HepG2 (cell line): ENCODE data around the gene SMTNL2. TPM values are rescaled to one million over a fixed set of nuclear protein-coding genes. Genes with fewer than 3 reads are reported as not detected.
A peak's percentile ranks its signal among the peaks of the same experiment; 100 is the strongest.

Source experiments
- ATAC-seq: fragments of 200-7000 bp; cut with Tn5 transposase; 3 replicates; pipeline ENCODE4 v1.9.1; 2020; ENCODE audit warnings: mild to moderate bottlenecking, moderate library complexity
- BruUV-seq: library from RNA; stranded (reverse); fragments of 400-500 nt; replicated peaks from 2 replicates; lab custom pipeline; 2021; lab: Mats Ljungman, UMichigan
- CTCF ChIA-PET: fragments of 300-600 bp; formaldehyde crosslinking; extraction: SDS; loops from one replicate; lab custom pipeline; 2021; ENCODE audit warnings: low total read pairs, inconsistent platforms, low intra/inter-chr PET ratio; lab: Yijun Ruan, JAX
- POLR2A ChIA-PET: fragments of 350-600 bp; sonication (Branson Sonifier 250); formaldehyde crosslinking; loops from one replicate; lab custom pipeline; 2020; ENCODE audit warnings: antibody characterized with exemption, inconsistent platforms; lab: Yijun Ruan, JAX
- DNase-seq: peaks from one replicate; pipeline ENCODE4 v3.0.0-alpha.2; 2015; ENCODE audit warnings: low spot score
- FAIRE-seq: peaks from 3 replicates; lab custom pipeline; 2011; peaks lifted over from hg19 to GRCh38; lab: Jason Lieb, UNC
- H2AFZ ChIP-seq: one replicate; pipeline ENCODE4 v1.6.1; 2011; ENCODE audit warnings: low read length, inconsistent platforms
- H3K27ac ChIP-seq: fragments of 300-600 bp; 3 replicates; pipeline ENCODE4 v1.8.0; 2011; ENCODE audit warnings: mixed run types, mild to moderate bottlenecking, mixed read lengths, low read length, inconsistent platforms; ENCODE audit not compliant: insufficient read depth; ENCODE audit errors: extremely low read length
- H3K27me3 ChIP-seq, 2 experiments: fragments of 200-600 bp in 1 of 2; 2 replicates in 1 of 2; 3 replicates in 1 of 2; pipeline versions ENCODE4 v1.6.0 to v1.8.0; 2011; ENCODE audit warnings: low read length in 2 of 2, mild to moderate bottlenecking in 2 of 2, moderate library complexity in 2 of 2, inconsistent platforms in 1 of 2; ENCODE audit not compliant: insufficient read depth in 2 of 2, control insufficient read depth in 1 of 2
- H3K36me3 ChIP-seq, 2 experiments: fragments of 200-600 bp in 1 of 2; replicated peaks in 1 of 2; 2 replicates in 1 of 2; 3 replicates in 1 of 2; pipeline versions ENCODE4 v1.5.1 to v1.8.0; 2011; ENCODE audit warnings: low read length in 2 of 2, inconsistent platforms in 1 of 2; ENCODE audit not compliant: insufficient read depth in 2 of 2, control insufficient read depth in 1 of 2
- H3K4me1 ChIP-seq: 2 replicates; pipeline ENCODE4 v1.5.1; 2012; ENCODE audit warnings: low read length, inconsistent platforms; ENCODE audit not compliant: insufficient read depth
- H3K4me2 ChIP-seq: 2 replicates; pipeline ENCODE4 v1.6.0; 2011; ENCODE audit warnings: low read depth, low read length, inconsistent platforms
- H3K4me3 ChIP-seq, 3 experiments: fragments of 200-600 bp in 1 of 3; sonication (generic), shearing (Covaris generic) in 1 of 3; replicated peaks in 1 of 3; 2 replicates each; pipeline ENCODE4 v1.5.1; 2011 to 2016; ENCODE audit warnings: low read length in 3 of 3, inconsistent platforms in 2 of 3, low read depth in 2 of 3, mild to moderate bottlenecking in 2 of 3, control low read depth in 1 of 3, mixed read lengths in 1 of 3; ENCODE audit not compliant: insufficient read depth in 1 of 3
- H3K79me2 ChIP-seq: one replicate; pipeline ENCODE4 v1.6.1; 2011; ENCODE audit warnings: low read length, inconsistent platforms; ENCODE audit not compliant: insufficient read depth
- H3K9ac ChIP-seq: 2 replicates; pipeline ENCODE4 v1.6.0; 2011; ENCODE audit warnings: mild to moderate bottlenecking, low read depth, low read length, inconsistent platforms; ENCODE audit not compliant: insufficient read depth
- H3K9me3 ChIP-seq: 2 replicates; pipeline ENCODE4 v1.5.1; 2012; ENCODE audit warnings: mild to moderate bottlenecking, low read length
- H4K20me1 ChIP-seq: 2 replicates; pipeline ENCODE4 v1.6.0; 2011; ENCODE audit warnings: inconsistent platforms, mild to moderate bottlenecking, low read length, moderate library complexity; ENCODE audit not compliant: insufficient read depth
- ERF ChIP-seq: IDR thresholded peaks from 2 replicates; pipeline ENCODE4 v1.6.1; 2018; ENCODE audit warnings: missing biosample characterization, missing genetic modification reagents
- NR2C2 ChIP-seq: sonication (generic); formaldehyde crosslinking; IDR thresholded peaks from 2 replicates; pipeline ENCODE4 v1.4.0; 2020; ENCODE audit warnings: missing genetic modification reagents, mild to moderate bottlenecking, moderate library complexity, borderline replicate concordance
- PHB2 ChIP-seq: fragments of 450-650 bp; IDR thresholded peaks from 2 replicates; pipeline ENCODE4 v1.6.1; 2018; ENCODE audit not compliant: partially characterized antibody
- TCF12 ChIP-seq, 2 experiments: fragments of 450-650 bp in 1 of 2; sonication (generic) in 1 of 2; formaldehyde crosslinking in 1 of 2; IDR thresholded peaks; 2 replicates each; pipeline versions ENCODE4 v1.6.1 to v1.8.0; 2017 to 2022; ENCODE audit warnings: antibody characterized with exemption in 1 of 2, mild to moderate bottlenecking in 1 of 2, missing genetic modification reagents in 1 of 2, moderate library complexity in 1 of 2
- ZNF543 ChIP-seq: sonication (generic); formaldehyde crosslinking; IDR thresholded peaks from 2 replicates; pipeline ENCODE4 v1.4.0; 2020; ENCODE audit warnings: mild to moderate bottlenecking, missing genetic modification reagents
- WGBS: methylation state at CpG from one replicate; pipeline ENCODE4 v1.1.6; 2017; ENCODE audit warnings: low lambda C conversion rate; 5-methylcytosine and 5-hydroxymethylcytosine counted together
- in situ Hi-C: cut with HindIII; loops from 2 replicates; pipeline ENCODE4 v1.10.0; 2017; ENCODE audit warnings: low pct_unique_long_range_greater_than_20kb; ENCODE audit not compliant: extremely low pct_ligation_motif_present
- intact Hi-C: fragments of 100-400 bp; cut with micrococcal nuclease; formaldehyde crosslinking; loops from one replicate; pipeline ENCODE4 v1.10.0; 2022; ENCODE audit not compliant: unreplicated experiment
- polyA plus RNA-seq, 8 experiments: library from polyadenylated mRNA; depleted of rRNA in 3 of 8; stranded (reverse) in 7 of 8; unstranded in 1 of 8; fragments of >200 nt; fragmentation: Illumina TruSeq in 4 of 8; extraction: Trizol in 4 of 8; gene quantifications; 2 replicates each; pipeline versions ENCODE4 v1.2.1 to v1.2.3, GENCODE V29; 2011 to 2016; ENCODE audit warnings: low read depth in 4 of 8, missing spikeins in 1 of 8, mixed read lengths in 1 of 8; ENCODE audit not compliant: insufficient read depth in 1 of 8
- total RNA-seq, 5 experiments: library from RNA; depleted of rRNA; stranded (reverse); fragments of >200 nt; fragmentation: Illumina TruSeq; extraction: Trizol; gene quantifications; 2 replicates each; pipeline ENCODE4 v1.2.3, GENCODE V29; 2016; ENCODE audit warnings: low read depth in 1 of 5
- TF ChIP-seq, protein P1 (sequence below): sonication (generic); formaldehyde crosslinking; IDR thresholded peaks from 2 replicates; pipeline ENCODE4 v1.8.1; 2022; ENCODE audit warnings: mild to moderate bottlenecking, missing genetic modification reagents

SMTNL2 gene
- total and polyA plus RNA-seq, 2 of the 13 experiments (the other 11 are each of a cell fraction or from before 2014, with no cell fraction given): 0.41 to 5.1 TPM

DNA sequence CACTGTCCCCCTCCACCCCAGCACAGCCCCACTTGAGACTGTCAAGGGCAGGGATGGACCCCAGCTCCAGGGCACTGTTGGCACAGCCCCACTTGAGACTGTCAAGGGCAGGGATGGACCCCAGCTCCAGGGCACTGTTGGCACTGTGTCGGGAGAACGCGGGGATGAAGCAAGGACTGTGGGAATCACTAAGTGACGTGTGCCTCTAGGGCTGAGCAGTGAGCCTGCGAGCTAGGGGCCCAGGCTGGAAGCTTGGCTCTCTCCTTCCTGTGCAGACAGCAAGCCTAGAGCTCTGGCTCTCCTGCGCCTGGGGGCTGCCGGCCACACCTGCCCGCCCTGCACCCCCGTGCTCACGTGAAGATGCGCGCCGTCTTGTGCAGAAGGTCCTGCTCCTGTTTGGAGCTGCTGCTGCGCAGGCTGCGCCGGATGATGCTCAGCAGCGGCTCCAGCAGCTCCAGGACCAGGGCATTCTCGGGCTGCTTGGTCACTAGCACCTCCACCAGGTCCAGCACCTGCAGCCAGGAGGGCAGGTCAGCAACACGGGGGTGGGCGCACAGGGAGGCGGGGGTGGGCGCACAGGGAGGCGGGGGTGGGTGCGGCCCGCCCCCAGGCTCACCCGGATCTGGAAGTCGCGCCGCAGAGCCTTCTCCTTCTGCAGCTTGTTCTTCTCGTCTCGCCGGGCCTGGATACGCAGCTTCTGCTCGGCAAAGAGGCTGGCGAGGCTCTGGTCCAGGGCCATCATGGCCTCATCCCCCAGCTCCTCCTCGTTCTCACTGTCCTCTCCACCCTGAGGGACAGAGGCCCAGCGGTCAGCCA is 40.0 kb upstream of the SMTNL2 start (continued):
- TF ChIP-seq, protein P1, sequence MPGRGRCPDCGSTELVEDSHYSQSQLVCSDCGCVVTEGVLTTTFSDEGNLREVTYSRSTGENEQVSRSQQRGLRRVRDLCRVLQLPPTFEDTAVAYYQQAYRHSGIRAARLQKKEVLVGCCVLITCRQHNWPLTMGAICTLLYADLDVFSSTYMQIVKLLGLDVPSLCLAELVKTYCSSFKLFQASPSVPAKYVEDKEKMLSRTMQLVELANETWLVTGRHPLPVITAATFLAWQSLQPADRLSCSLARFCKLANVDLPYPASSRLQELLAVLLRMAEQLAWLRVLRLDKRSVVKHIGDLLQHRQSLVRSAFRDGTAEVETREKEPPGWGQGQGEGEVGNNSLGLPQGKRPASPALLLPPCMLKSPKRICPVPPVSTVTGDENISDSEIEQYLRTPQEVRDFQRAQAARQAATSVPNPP (CRISPR knock-in tag): no peak
- no peak for TF ChIP-seq PHB2
- TF ChIP-seq, all 625 proteins: peak for 0

DNA sequence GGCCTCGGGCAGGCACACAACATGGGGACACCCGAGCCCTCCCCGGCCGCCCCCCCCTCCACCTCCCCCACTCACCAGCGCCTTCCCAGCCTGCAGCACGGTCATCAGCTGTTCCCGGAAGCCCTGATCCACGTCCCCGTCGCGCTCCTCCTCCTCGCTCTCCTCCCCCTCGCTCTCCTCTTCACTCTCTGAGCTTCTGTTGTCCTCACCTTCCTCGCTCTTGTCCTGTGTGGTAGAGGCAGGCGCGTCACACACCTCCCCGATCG is 39.4 kb upstream of the SMTNL2 start:
- Histone ChIP-seq H3K4me3 (no peak overlapping the region), H3K79me2 (no peaks in the 10 kb centered on the region), H3K27ac (no peak overlapping the region), H3K4me1 (peaks cover 9% of the 10 kb centered on the region; the same call in 1 of the 2 replicates), H3K4me2 (no peak overlapping the region), H3K9ac (no peak overlapping the region), H3K36me3 (peaks cover 46 to 86% of the 10 kb centered on the region in 2 experiments), H3K27me3 (no peaks in the 10 kb centered on the region), H4K20me1 (0 out of 2 replicates have a peak, but pooled peaks cover 2% of the 10 kb centered on the region), H2AFZ (no peak overlapping the region), H3K9me3 (no peaks in the 10 kb centered on the region)
- in situ Hi-C loops (no loop called here), intact Hi-C loops (no loop called here)
- POLR2A ChIA-PET: no interaction called here
- ATAC-seq: no peak
- WGBS: 98% methylated on average over 18 of the region's 18 CpGs
- TSS peak; percentile 24 for BruUV-seq
- CTCF ChIA-PET: no interaction called here
- DNase-seq: no peak
- FAIRE-seq: no peak
- no peak for TF ChIP-seq TCF12 (IDR thresholded peaks at IDR 0.05)
- TF ChIP-seq TCF12 (CRISPR knock-in tag; IDR thresholded peaks at IDR 0.05): no peak
- TF ChIP-seq ERF (CRISPR knock-in tag): no peak
- no peak for TF ChIP-seq ZNF543 (CRISPR knock-in tag)
- TF ChIP-seq NR2C2 (CRISPR knock-in tag): no peak
